HG03280 (cell line): ENCODE results near the gene CD2.

Source experiments
- ATAC-seq: cut with Tn5 transposase; IDR thresholded peaks from one replicate; pipeline ENCODE4 v1.9.1; 2021; ENCODE audit warnings: mild to moderate bottlenecking, moderate library complexity; ENCODE audit not compliant: unreplicated experiment

CD2 gene

GRCh38 chr1:116817582-116818064 is 63.4 kb downstream of the CD2 start:
- ATAC-seq: no peak
